Testis (tissue), 3 donors: ENCODE data around the gene ZNF726. TPM values are rescaled to one million over a fixed set of nuclear protein-coding genes. Genes with fewer than 3 reads are reported as not detected.

Experiments
- DNase-seq: peaks from one replicate; pipeline ENCODE4 v3.0.0-alpha.2; 2019
- H3K27ac ChIP-seq, 2 donors: fragments of 200-600 bp; sonication (generic); one replicate each; pipeline ENCODE4 v1.5.1; 2019
- H3K27me3 ChIP-seq: fragments of 200-600 bp; sonication (generic); one replicate; pipeline ENCODE4 v1.5.1; 2019
- H3K36me3 ChIP-seq: fragments of 200-600 bp; sonication (generic); one replicate; pipeline ENCODE4 v1.5.1; 2017; ENCODE audit warnings: low read depth; ENCODE audit errors: missing control alignments
- H3K4me1 ChIP-seq: fragments of 200-600 bp; sonication (generic); one replicate; pipeline ENCODE4 v1.5.1; 2019
- H3K4me3 ChIP-seq, 2 donors: fragments of 200-600 bp; sonication (generic); one replicate each; pipeline ENCODE4 v1.5.1; 2017 to 2019
- H3K9me3 ChIP-seq: fragments of 200-600 bp; sonication (generic); one replicate; pipeline ENCODE4 v1.5.1; 2017
- CTCF ChIP-seq, 3 experiments: fragments of 450-650 bp in 2 of 3; fragments of 200-600 bp in 1 of 3; sonication (generic) in 1 of 3; IDR thresholded peaks; one replicate each; pipeline ENCODE4 v1.5.1; 2016 to 2019; ENCODE audit warnings: antibody characterized with exemption in 3 of 3, mild to moderate bottlenecking in 2 of 3, moderate library complexity in 1 of 3
- POLR2A ChIP-seq: fragments of 450-650 bp; IDR thresholded peaks from one replicate; pipeline ENCODE4 v1.6.1; 2017; ENCODE audit warnings: antibody characterized with exemption, mild to moderate bottlenecking, moderate library complexity
- WGBS, 2 donors: methylation state at CpG; one replicate each; pipeline ENCODE4 v1.1.5; 2018; 5-methylcytosine and 5-hydroxymethylcytosine counted together
- intact Hi-C: fragments of 100-400 bp; cut with DNase I; formaldehyde crosslinking; loops from one replicate; pipeline ENCODE4 v1.15.1; 2023; ENCODE audit warnings: low total_unique reads
- polyA plus RNA-seq: library from polyadenylated mRNA; stranded (reverse); fragments of 350-450 nt; fragmentation: Illumina TruSeq; extraction: RNeasy Lipid Tissue Mini Kit (QIAGEN cat#74804); gene quantifications from one replicate; pipeline ENCODE4 v1.2.3, GENCODE V29; 2014; ENCODE audit warnings: low read depth, low replicate concordance; ENCODE audit not compliant: insufficient read depth
- total RNA-seq, 2 donors: library from RNA; depleted of rRNA; stranded (reverse); fragments of >200 nt; gene quantifications; one replicate each; pipeline ENCODE4 v1.2.3, GENCODE V29; 2016

Gene ZNF726
- total and polyA plus RNA-seq, 3 donors from 2014 or later = 2.6 to 18.2 (median 9.2) TPM

GRCh38 chr19:23901360-23901759 lies 13.3 kb upstream of the ZNF726 start:
- H3K4me3 ChIP-seq = no peak overlapping the region
- no peaks in the 10 kb centered on the region for H3K4me1 ChIP-seq
- TF ChIP-seq CTCF (IDR thresholded peaks at IDR 0.05) (no peak), POLR2A (no peak)
- H3K36me3 ChIP-seq = no peaks in the 10 kb centered on the region
- H3K27ac ChIP-seq = no peak overlapping the region
- H3K9me3 ChIP-seq = no peaks in the 10 kb centered on the region
- WGBS, 2 donors = 75% methylated on average over 4 of the region's 4 CpGs
- intact Hi-C loops = no loop called here
- H3K27me3 ChIP-seq = no peaks in the 10 kb centered on the region
- DNase-seq = no peak

GRCh38 chr19:23904406-23904805 lies 10.3 kb upstream of the ZNF726 start:
- Histone ChIP-seq H3K4me3 (no peak overlapping the region), H3K27me3 (no peaks in the 10 kb centered on the region), H3K4me1 (no peaks in the 10 kb centered on the region), H3K9me3 (no peaks in the 10 kb centered on the region), H3K36me3 (no peaks in the 10 kb centered on the region), H3K27ac (no peak overlapping the region)
- WGBS, 2 donors = 69 to 74% methylated on average over 3 of the region's 3 CpGs
- no peak for DNase-seq
- TF ChIP-seq POLR2A (no peak), CTCF (IDR thresholded peaks at IDR 0.05) (no peak)
- intact Hi-C loops = no loop called here

GRCh38 chr19:23905771-23906170 lies 8.9 kb upstream of the ZNF726 start:
- TF ChIP-seq CTCF (IDR thresholded peaks at IDR 0.05) = no peak
- TF ChIP-seq POLR2A = no peak
- H3K9me3 ChIP-seq = no peaks in the 10 kb centered on the region
- WGBS, 2 donors = 79 to 80% methylated on average over 4 of the region's 4 CpGs

GRCh38 chr19:23906835-23907234 lies 7.9 kb upstream of the ZNF726 start:
- Histone ChIP-seq H3K4me3 (no peak overlapping the region), H3K9me3 (no peaks in the 10 kb centered on the region), H3K27ac (no peak overlapping the region), H3K27me3 (no peaks in the 10 kb centered on the region), H3K4me1 (no peaks in the 10 kb centered on the region), H3K36me3 (no peaks in the 10 kb centered on the region)
- DNase-seq = no peak
- WGBS, 2 donors = 69 to 92% methylated on average over 2 of the region's 2 CpGs
- TF ChIP-seq POLR2A (no peak), CTCF (IDR thresholded peaks at IDR 0.05) (no peak)
- intact Hi-C loops = no loop called here

More at GRCh38 chr19:23905771-23906170, 8.9 kb upstream of the ZNF726 start:
- Histone ChIP-seq H3K4me1 (no peaks in the 10 kb centered on the region), H3K36me3 (no peaks in the 10 kb centered on the region), H3K27ac (no peak overlapping the region), H3K4me3 (no peak overlapping the region), H3K27me3 (no peaks in the 10 kb centered on the region)
- DNase-seq = no peak
- intact Hi-C loops = no loop called here

- no peak for DNase-seq
- H3K27me3 ChIP-seq = no peaks in the 10 kb centered on the region
- intact Hi-C loops = no loop called here
- H3K36me3 ChIP-seq = no peaks in the 10 kb centered on the region
- TF ChIP-seq POLR2A (no peak), CTCF (IDR thresholded peaks at IDR 0.05) (no peak)
- no peak overlapping the region for H3K27ac ChIP-seq
- H3K4me1 ChIP-seq = no peaks in the 10 kb centered on the region
- H3K9me3 ChIP-seq = no peaks in the 10 kb centered on the region
- no peak overlapping the region for H3K4me3 ChIP-seq
Measured at GRCh38 chr19:23908165-23908564, 6.5 kb upstream of the ZNF726 start.
